ENCODE data around the gene SDCCAG8. TPM values are rescaled to one million over a fixed set of nuclear protein-coding genes. Genes with fewer than 3 reads are reported as not detected.

The SDCCAG8 gene
- total and polyA plus RNA-seq, 2 experiments from 2014 or later, result 28.3 to 39.3 TPM

- H4K20me1 ChIP-seq (ENCODE audit: insufficient read depth, poor library complexity, severe bottlenecking), result no peaks in the 10 kb centered on the region
- H3K4me3 ChIP-seq, result no peak overlapping the region
- 84% methylated on average over 21 of the region's 21 CpGs for WGBS (ENCODE audit: low lambda C conversion rate, missing lambda C conversion rate)
- H3K27me3 ChIP-seq, result no peaks in the 10 kb centered on the region
- no peaks in the 10 kb centered on the region for H3K4me1 ChIP-seq (ENCODE audit: insufficient read depth)
- no peaks in the 10 kb centered on the region for H3K36me3 ChIP-seq (replicated peaks; ENCODE audit: insufficient read depth, low read depth)
- TF ChIP-seq EZH2 (IDR thresholded peaks at IDR 0.05; ENCODE audit: borderline replicate concordance), result no peak
- TF ChIP-seq, protein P1, sequence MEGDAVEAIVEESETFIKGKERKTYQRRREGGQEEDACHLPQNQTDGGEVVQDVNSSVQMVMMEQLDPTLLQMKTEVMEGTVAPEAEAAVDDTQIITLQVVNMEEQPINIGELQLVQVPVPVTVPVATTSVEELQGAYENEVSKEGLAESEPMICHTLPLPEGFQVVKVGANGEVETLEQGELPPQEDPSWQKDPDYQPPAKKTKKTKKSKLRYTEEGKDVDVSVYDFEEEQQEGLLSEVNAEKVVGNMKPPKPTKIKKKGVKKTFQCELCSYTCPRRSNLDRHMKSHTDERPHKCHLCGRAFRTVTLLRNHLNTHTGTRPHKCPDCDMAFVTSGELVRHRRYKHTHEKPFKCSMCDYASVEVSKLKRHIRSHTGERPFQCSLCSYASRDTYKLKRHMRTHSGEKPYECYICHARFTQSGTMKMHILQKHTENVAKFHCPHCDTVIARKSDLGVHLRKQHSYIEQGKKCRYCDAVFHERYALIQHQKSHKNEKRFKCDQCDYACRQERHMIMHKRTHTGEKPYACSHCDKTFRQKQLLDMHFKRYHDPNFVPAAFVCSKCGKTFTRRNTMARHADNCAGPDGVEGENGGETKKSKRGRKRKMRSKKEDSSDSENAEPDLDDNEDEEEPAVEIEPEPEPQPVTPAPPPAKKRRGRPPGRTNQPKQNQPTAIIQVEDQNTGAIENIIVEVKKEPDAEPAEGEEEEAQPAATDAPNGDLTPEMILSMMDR (IDR thresholded peaks at IDR 0.05; ENCODE audit: poor library complexity), result no peak
- TF ChIP-seq EZH2phosphoT487 (IDR thresholded peaks at IDR 0.05; ENCODE audit: low read depth, severe bottlenecking, unreplicated experiment), result no peak
- DNase-seq (ENCODE audit: low spot score), result no peak
- H3K9me2 ChIP-seq (replicated peaks; ENCODE audit: insufficient read depth), result no peaks in the 10 kb centered on the region
- no peak overlapping the region for H3K4me2 ChIP-seq
- H3K9me3 ChIP-seq (ENCODE audit: low read depth), result no peaks in the 10 kb centered on the region
- no peak overlapping the region for H2AFZ ChIP-seq
- no peak overlapping the region for H3K27ac ChIP-seq
- H3K79me2 ChIP-seq, result no peaks in the 10 kb centered on the region
These were observed 234.1 kb downstream of the SDCCAG8 start for GRCh38 chr1:243489681-243490546.

DNA sequence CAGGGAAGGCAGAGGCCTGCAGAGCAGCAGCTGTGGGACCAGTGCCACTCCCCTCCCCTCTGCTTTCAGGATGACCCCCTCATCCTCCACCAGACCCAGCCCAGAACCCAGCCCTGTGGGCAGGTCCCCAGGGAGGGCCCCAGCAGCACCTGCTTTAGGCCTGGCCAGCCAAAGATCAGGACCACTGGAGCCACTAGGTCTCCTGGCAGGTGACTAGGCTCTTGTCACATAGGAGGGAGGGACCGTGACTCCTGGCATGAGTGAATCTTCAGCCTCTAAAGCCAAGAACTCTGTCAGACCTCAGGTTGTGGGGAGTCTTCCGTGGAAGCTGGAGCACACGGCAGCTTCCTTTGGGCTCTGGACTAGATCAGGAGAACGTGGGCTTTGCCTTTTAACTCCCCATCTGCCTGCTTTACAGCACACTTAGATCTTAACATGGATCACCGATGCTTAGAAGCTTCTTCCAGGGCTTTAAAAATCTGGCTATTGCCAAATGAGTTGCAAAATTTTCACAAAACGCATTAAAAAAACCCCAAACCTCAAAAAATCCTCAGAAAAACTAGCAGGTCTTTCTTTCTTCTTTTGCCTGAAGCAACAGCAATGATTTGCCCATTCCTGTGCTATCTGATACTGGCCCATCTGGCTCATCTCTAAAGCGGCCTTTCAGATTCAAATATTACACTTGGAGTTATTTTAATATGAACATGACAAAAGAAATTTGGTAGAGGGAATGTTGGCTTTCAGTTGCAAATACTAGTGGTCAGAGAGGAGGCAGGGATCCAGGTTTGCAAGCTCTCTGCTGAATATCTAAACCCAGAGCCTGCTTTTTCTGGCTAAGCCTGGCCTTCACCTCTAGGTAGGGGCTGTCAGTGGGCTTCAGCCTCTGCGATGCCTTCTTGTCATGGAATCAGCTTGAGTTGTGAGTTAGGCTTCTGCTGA lies 235.2 kb downstream of the SDCCAG8 start:
- H3K9me2 ChIP-seq (replicated peaks; ENCODE audit: insufficient read depth), result no peaks in the 10 kb centered on the region
- no peaks in the 10 kb centered on the region for H3K4me1 ChIP-seq (ENCODE audit: insufficient read depth)
- 74% methylated on average over 8 of the region's 8 CpGs for WGBS (ENCODE audit: low lambda C conversion rate, missing lambda C conversion rate)
- no peaks in the 10 kb centered on the region for H3K9me3 ChIP-seq (ENCODE audit: low read depth)
- H3K4me2 ChIP-seq, result no peak overlapping the region
- no peak overlapping the region for H3K27ac ChIP-seq
- no peaks in the 10 kb centered on the region for H3K27me3 ChIP-seq
- DNase-seq (ENCODE audit: low spot score), result no peak
- H2AFZ ChIP-seq, result no peak overlapping the region
- TF ChIP-seq EZH2phosphoT487 (IDR thresholded peaks at IDR 0.05; ENCODE audit: low read depth, severe bottlenecking, unreplicated experiment), result no peak
- TF ChIP-seq EZH2 (IDR thresholded peaks at IDR 0.05; ENCODE audit: borderline replicate concordance), result no peak
- TF ChIP-seq, protein P1 (IDR thresholded peaks at IDR 0.05; ENCODE audit: poor library complexity), result no peak
- H3K4me3 ChIP-seq, result no peak overlapping the region
- H4K20me1 ChIP-seq (ENCODE audit: insufficient read depth, poor library complexity, severe bottlenecking), result no peaks in the 10 kb centered on the region
- no peaks in the 10 kb centered on the region for H3K79me2 ChIP-seq
- H3K36me3 ChIP-seq (replicated peaks; ENCODE audit: insufficient read depth, low read depth), result no peaks in the 10 kb centered on the region

DNA sequence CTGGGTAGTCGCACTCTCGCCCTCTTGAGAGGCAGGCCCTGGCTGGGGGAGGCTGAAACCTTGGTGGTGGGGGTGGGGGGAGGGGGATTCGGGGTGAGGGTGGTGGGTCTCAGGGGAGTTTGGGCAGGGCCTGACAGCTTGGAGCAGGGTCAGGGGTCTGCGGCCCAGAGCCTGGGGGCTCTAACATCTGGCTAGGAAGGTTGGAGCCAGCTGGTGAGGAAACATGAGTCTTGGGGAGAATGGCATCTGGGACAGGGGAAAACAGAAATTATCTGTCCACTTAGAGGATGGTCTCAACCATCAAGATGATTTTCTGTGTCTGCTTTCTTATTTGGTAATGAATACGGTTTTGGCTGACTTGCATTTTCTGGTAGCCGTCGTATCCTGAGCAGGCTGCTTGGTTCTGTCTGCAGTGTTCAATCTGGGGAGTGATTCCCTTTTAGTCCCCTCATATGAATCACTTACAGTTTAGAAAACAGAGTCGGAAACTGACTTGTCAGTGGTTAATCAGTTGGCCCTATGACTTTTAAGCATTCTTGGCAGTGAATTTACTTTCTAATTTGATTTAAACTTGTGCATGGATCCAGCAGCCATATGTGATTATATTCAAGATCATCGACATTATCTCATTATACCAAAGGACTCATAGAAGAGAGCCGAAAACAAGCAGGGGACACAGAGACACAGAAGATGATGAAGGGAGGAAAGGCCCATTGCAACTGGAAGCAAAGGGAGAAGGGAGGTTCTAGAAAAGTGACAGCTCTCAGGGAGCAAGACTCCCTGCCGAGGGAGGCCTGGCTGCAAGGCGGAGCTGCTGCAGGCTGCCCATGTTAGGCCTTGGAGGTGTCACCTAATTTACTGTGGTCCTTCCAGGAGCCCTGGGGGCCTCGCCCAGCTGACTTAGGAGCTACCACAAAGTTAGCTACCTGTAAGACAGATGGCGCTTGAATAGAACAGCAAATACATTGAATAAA lies 237.6 kb downstream of the SDCCAG8 start:
- Histone ChIP-seq H2AFZ (no peak overlapping the region), H3K27me3 (no peaks in the 10 kb centered on the region), H4K20me1 (ENCODE audit: insufficient read depth, poor library complexity, severe bottlenecking) (no peaks in the 10 kb centered on the region), H3K27ac (no peak overlapping the region), H3K4me1 (ENCODE audit: insufficient read depth) (no peaks in the 10 kb centered on the region), H3K4me2 (no peak overlapping the region), H3K79me2 (no peaks in the 10 kb centered on the region), H3K36me3 (replicated peaks; ENCODE audit: insufficient read depth, low read depth) (no peaks in the 10 kb centered on the region), H3K4me3 (no peak overlapping the region), H3K9me2 (replicated peaks; ENCODE audit: insufficient read depth) (no peaks in the 10 kb centered on the region), H3K9me3 (ENCODE audit: low read depth) (no peaks in the 10 kb centered on the region)
- 83% methylated on average over 12 of the region's 14 CpGs for WGBS (ENCODE audit: low lambda C conversion rate, missing lambda C conversion rate)
- no peak for DNase-seq (ENCODE audit: low spot score)
- TF ChIP-seq EZH2phosphoT487 (IDR thresholded peaks at IDR 0.05; ENCODE audit: low read depth, severe bottlenecking, unreplicated experiment) (no peak), EZH2 (IDR thresholded peaks at IDR 0.05; ENCODE audit: borderline replicate concordance) (no peak)
- TF ChIP-seq, protein P1 (IDR thresholded peaks at IDR 0.05; ENCODE audit: poor library complexity), result no peak
